GM13977 (cell line): Measurements from ENCODE around the gene EIF4A3.
"Not testable (repeated sequence)": the region's sequence is repeated elsewhere in the genome, so short reads cannot be mapped to it uniquely, and the experiment has no call there.

Experiments
- DNase-seq: peaks from one replicate; pipeline ENCODE4 v3.0.0; 2012; ENCODE audit warnings: low spot score
- CTCF ChIP-seq: IDR thresholded peaks from 2 replicates; pipeline ENCODE4 v1.5.1; 2012; ENCODE audit warnings: mild to moderate bottlenecking, control low read depth; ENCODE audit not compliant: insufficient read depth; ENCODE audit errors: extremely low read depth, missing control alignments
- in situ Hi-C: fragments of 300-500 bp; cut with MboI; formaldehyde crosslinking; loops from one replicate; pipeline ENCODE4 v1.12.0; 2022; ENCODE audit warnings: low sequenced_read_pairs, low pct_unique_long_range_greater_than_20kb, mixed read lengths, inconsistent platforms; ENCODE audit not compliant: unreplicated experiment

Gene EIF4A3

GRCh38 chr17:80168371-80168770 is 21.4 kb upstream of the EIF4A3 start:
- in situ Hi-C loops: no loop called here
- no peak for DNase-seq
- TF ChIP-seq CTCF: no peak

GRCh38 chr17:80166446-80166845 is 19.5 kb upstream of the EIF4A3 start:
- DNase-seq: no peak
- in situ Hi-C loops: no loop called here
- no peak for TF ChIP-seq CTCF

- TF ChIP-seq CTCF: no peak
- in situ Hi-C loops: no loop called here
- no peak for DNase-seq
Observed at GRCh38 chr17:80164185-80164584, 17.3 kb upstream of the EIF4A3 start.

GRCh38 chr17:80163336-80163735 is 16.4 kb upstream of the EIF4A3 start:
- DNase-seq: no peak
- no peak for TF ChIP-seq CTCF
- in situ Hi-C loops: no loop called here

- no peak for DNase-seq
- TF ChIP-seq CTCF: no peak
- in situ Hi-C loops: no loop called here
Observed at GRCh38 chr17:80160536-80160935, 13.6 kb upstream of the EIF4A3 start.

- DNase-seq: no peak
- TF ChIP-seq CTCF: no peak
- in situ Hi-C loops: no loop called here
Observed at GRCh38 chr17:80158846-80159245, 11.9 kb upstream of the EIF4A3 start.

GRCh38 chr17:80155600-80155999 is 8.7 kb upstream of the EIF4A3 start:
- DNase-seq, in situ Hi-C loops: not testable (repeated sequence)
